ENCODE data around the gene POLR3G. TPM values are rescaled to one million over a fixed set of nuclear protein-coding genes. Genes with fewer than 3 reads are reported as not detected.
A peak's percentile ranks its signal among the peaks of the same experiment; 100 is the strongest.

The POLR3G gene
- total and polyA plus RNA-seq, 2 experiments from 2014 or later, result 0.79 to 3.5 TPM

DNA sequence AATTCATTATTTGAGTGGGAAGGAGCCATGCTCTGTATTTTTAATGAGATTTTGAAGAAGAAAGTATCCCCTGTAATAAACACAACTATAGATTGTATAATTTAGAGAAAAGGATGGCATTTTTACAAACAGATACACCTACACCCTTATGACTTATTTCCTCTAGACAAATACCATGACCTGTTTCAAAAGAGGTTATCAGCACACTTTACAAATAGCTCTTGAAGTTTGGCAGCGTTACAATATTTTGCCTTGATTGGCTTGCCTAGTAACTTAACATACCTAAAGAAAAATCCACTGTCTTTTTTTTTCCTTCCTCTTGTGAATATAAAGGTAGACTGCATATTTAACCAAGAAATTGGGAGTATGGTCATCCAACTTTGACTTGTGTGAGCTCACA is 36.6 kb upstream of the POLR3G start:
- WGBS (ENCODE audit: low lambda C conversion rate, missing lambda C conversion rate), result 19% methylated on average over 1 of the region's 1 CpG
- Histone ChIP-seq H3K4me3 (no peak overlapping the region), H3K79me2 (no peaks in the 10 kb centered on the region), H4K20me1 (ENCODE audit: insufficient read depth, poor library complexity, severe bottlenecking) (no peaks in the 10 kb centered on the region), H3K9me3 (ENCODE audit: low read depth) (no peaks in the 10 kb centered on the region), H3K9me2 (replicated peaks; ENCODE audit: insufficient read depth) (no peaks in the 10 kb centered on the region), H3K27me3 (no peaks in the 10 kb centered on the region), H3K36me3 (replicated peaks; ENCODE audit: insufficient read depth, low read depth) (no peaks in the 10 kb centered on the region), H3K4me1 (ENCODE audit: insufficient read depth) (no peaks in the 10 kb centered on the region), H3K4me2 (no peak overlapping the region), H3K27ac (no peak overlapping the region), H2AFZ (no peak overlapping the region)
- peak; percentile 7 for DNase-seq (ENCODE audit: low spot score)
- no peak for TF ChIP-seq EZH2 (IDR thresholded peaks at IDR 0.05; ENCODE audit: borderline replicate concordance)
- TF ChIP-seq, protein P1, sequence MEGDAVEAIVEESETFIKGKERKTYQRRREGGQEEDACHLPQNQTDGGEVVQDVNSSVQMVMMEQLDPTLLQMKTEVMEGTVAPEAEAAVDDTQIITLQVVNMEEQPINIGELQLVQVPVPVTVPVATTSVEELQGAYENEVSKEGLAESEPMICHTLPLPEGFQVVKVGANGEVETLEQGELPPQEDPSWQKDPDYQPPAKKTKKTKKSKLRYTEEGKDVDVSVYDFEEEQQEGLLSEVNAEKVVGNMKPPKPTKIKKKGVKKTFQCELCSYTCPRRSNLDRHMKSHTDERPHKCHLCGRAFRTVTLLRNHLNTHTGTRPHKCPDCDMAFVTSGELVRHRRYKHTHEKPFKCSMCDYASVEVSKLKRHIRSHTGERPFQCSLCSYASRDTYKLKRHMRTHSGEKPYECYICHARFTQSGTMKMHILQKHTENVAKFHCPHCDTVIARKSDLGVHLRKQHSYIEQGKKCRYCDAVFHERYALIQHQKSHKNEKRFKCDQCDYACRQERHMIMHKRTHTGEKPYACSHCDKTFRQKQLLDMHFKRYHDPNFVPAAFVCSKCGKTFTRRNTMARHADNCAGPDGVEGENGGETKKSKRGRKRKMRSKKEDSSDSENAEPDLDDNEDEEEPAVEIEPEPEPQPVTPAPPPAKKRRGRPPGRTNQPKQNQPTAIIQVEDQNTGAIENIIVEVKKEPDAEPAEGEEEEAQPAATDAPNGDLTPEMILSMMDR (IDR thresholded peaks at IDR 0.05; ENCODE audit: poor library complexity), result no peak
- TF ChIP-seq EZH2phosphoT487 (IDR thresholded peaks at IDR 0.05; ENCODE audit: low read depth, severe bottlenecking, unreplicated experiment), result no peak

DNA sequence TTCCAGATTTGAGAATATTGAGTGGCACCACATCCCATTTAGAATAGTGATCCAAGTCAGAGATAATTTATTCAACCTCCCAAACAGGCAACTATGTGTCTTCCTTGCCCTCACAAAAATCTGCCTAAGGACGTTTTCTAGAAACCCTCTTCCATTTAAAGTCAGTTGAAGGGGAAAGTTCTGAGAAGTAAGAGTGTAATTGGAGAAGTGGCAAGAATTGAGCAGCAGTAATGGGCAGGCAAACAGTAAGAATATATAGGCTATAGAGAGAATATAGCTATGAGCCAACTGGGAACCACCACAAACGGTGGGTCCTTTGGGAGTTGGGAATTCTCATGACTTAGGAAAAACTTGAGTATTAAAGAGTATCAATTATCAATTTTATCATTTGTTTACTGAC is 34.0 kb upstream of the POLR3G start:
- H3K4me3 ChIP-seq, result no peak overlapping the region
- no peaks in the 10 kb centered on the region for H4K20me1 ChIP-seq (ENCODE audit: insufficient read depth, poor library complexity, severe bottlenecking)
- H3K27ac ChIP-seq, result no peak overlapping the region
- 54% methylated on average over 2 of the region's 2 CpGs for WGBS (ENCODE audit: low lambda C conversion rate, missing lambda C conversion rate)
- H2AFZ ChIP-seq, result peak overlapping the region; percentile 66
- no peaks in the 10 kb centered on the region for H3K9me3 ChIP-seq (ENCODE audit: low read depth)
- no peaks in the 10 kb centered on the region for H3K9me2 ChIP-seq (replicated peaks; ENCODE audit: insufficient read depth)
- no peak for DNase-seq (ENCODE audit: low spot score)
- H3K4me2 ChIP-seq, result peak overlapping the region; percentile 70
- no peaks in the 10 kb centered on the region for H3K27me3 ChIP-seq
- H3K36me3 ChIP-seq (replicated peaks; ENCODE audit: insufficient read depth, low read depth), result no peaks in the 10 kb centered on the region
- H3K79me2 ChIP-seq, result no peaks in the 10 kb centered on the region
- H3K4me1 ChIP-seq (ENCODE audit: insufficient read depth), result no peaks in the 10 kb centered on the region
- TF ChIP-seq EZH2phosphoT487 (IDR thresholded peaks at IDR 0.05; ENCODE audit: low read depth, severe bottlenecking, unreplicated experiment) (no peak), EZH2 (IDR thresholded peaks at IDR 0.05; ENCODE audit: borderline replicate concordance) (no peak)
- TF ChIP-seq, protein P1 (IDR thresholded peaks at IDR 0.05; ENCODE audit: poor library complexity), result no peak

DNA sequence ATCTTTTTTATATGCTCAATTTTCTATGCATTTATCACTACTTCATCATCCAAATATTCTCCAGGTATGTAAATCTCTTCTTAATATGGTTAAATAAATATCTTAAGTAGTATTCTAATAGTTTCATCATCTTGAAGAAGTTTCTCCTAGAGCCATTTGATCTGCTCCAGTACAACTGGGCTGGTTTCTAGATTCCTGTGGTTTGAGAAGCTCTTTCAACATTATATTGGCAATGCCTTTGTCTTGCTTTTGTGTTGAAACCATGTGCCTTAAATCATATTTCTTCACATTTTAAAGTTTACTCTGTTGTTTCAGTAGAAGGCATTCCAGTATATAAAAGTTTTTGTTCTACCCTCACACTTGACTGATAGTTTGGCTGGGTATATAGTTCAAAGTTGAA is 27.7 kb upstream of the POLR3G start:
- no peaks in the 10 kb centered on the region for H3K4me1 ChIP-seq (ENCODE audit: insufficient read depth)
- no peak overlapping the region for H3K4me3 ChIP-seq
- H2AFZ ChIP-seq, result no peak overlapping the region
- H4K20me1 ChIP-seq (ENCODE audit: insufficient read depth, poor library complexity, severe bottlenecking), result no peaks in the 10 kb centered on the region
- no peak for DNase-seq (ENCODE audit: low spot score)
- H3K79me2 ChIP-seq, result no peaks in the 10 kb centered on the region
- no peak overlapping the region for H3K27ac ChIP-seq
- TF ChIP-seq EZH2 (IDR thresholded peaks at IDR 0.05; ENCODE audit: borderline replicate concordance) (no peak), EZH2phosphoT487 (IDR thresholded peaks at IDR 0.05; ENCODE audit: low read depth, severe bottlenecking, unreplicated experiment) (no peak)
- TF ChIP-seq, protein P1 (IDR thresholded peaks at IDR 0.05; ENCODE audit: poor library complexity), result no peak
- H3K9me2 ChIP-seq (replicated peaks; ENCODE audit: insufficient read depth), result no peaks in the 10 kb centered on the region
- H3K27me3 ChIP-seq, result no peaks in the 10 kb centered on the region
- no peak overlapping the region for H3K4me2 ChIP-seq
- H3K9me3 ChIP-seq (ENCODE audit: low read depth), result no peaks in the 10 kb centered on the region
- no peaks in the 10 kb centered on the region for H3K36me3 ChIP-seq (replicated peaks; ENCODE audit: insufficient read depth, low read depth)

DNA sequence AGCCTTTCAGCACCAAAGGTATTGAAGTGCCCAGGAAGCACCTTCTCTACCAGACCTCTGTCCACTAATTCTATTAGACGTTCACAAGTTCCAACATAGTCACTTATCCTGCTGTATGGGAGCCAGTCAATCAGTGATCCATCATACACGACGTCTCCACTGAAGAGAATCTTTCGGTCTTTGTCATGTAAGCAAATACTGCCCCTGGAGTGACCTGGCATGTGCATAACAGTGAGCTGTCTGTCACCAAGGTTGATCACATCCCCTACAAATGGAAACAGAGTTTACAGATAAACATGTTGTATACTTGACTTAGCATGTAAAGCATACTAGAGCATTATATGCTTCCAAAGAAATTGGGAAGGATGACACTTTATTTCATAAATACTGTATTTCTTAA is 13.4 kb upstream of the POLR3G start:
- no peaks in the 10 kb centered on the region for H3K36me3 ChIP-seq (replicated peaks; ENCODE audit: insufficient read depth, low read depth)
- peaks cover 9% of the 10 kb centered on the region for H3K79me2 ChIP-seq
- no peaks in the 10 kb centered on the region for H3K9me2 ChIP-seq (replicated peaks; ENCODE audit: insufficient read depth)
- no peak overlapping the region for H3K27ac ChIP-seq
- H3K9me3 ChIP-seq (ENCODE audit: low read depth), result no peaks in the 10 kb centered on the region
- no peaks in the 10 kb centered on the region for H3K27me3 ChIP-seq
- TF ChIP-seq EZH2phosphoT487 (IDR thresholded peaks at IDR 0.05; ENCODE audit: low read depth, severe bottlenecking, unreplicated experiment) (no peak), EZH2 (IDR thresholded peaks at IDR 0.05; ENCODE audit: borderline replicate concordance) (no peak)
- TF ChIP-seq, protein P1 (IDR thresholded peaks at IDR 0.05; ENCODE audit: poor library complexity), result no peak
- H3K4me3 ChIP-seq, result no peak overlapping the region
- H4K20me1 ChIP-seq (ENCODE audit: insufficient read depth, poor library complexity, severe bottlenecking), result no peaks in the 10 kb centered on the region
- no peaks in the 10 kb centered on the region for H3K4me1 ChIP-seq (ENCODE audit: insufficient read depth)
- H3K4me2 ChIP-seq, result no peak overlapping the region
- no peak overlapping the region for H2AFZ ChIP-seq
- no peak for DNase-seq (ENCODE audit: low spot score)
- WGBS (ENCODE audit: low lambda C conversion rate, missing lambda C conversion rate), result 70% methylated on average over 4 of the region's 4 CpGs

All from hepatocyte (in vitro differentiated cells).